Suprapubic skin (tissue), 4 donors: ENCODE measurements around the gene CHST1. TPM values are rescaled to one million over a fixed set of nuclear protein-coding genes. Genes with fewer than 3 reads are reported as not detected.

Experiments
- DNase-seq, 2 donors: peaks; one replicate each; pipeline ENCODE4 v3.0.0-alpha.2; 2019; ENCODE audit warnings: low spot score in 2 of 2
- H3K27ac ChIP-seq: fragments of 200-600 bp; sonication (generic); one replicate; pipeline ENCODE4 v1.5.1; 2019
- H3K27me3 ChIP-seq: fragments of 200-600 bp; sonication (generic); one replicate; pipeline ENCODE4 v1.5.1; 2019
- H3K36me3 ChIP-seq: fragments of 200-600 bp; sonication (generic); one replicate; pipeline ENCODE4 v1.5.1; 2019
- H3K4me1 ChIP-seq: fragments of 200-600 bp; sonication (generic); one replicate; pipeline ENCODE4 v1.5.1; 2019
- H3K4me3 ChIP-seq: fragments of 200-600 bp; sonication (generic); one replicate; pipeline ENCODE4 v1.5.1; 2019; ENCODE audit warnings: mild to moderate bottlenecking
- H3K9me3 ChIP-seq: fragments of 200-600 bp; sonication (generic); one replicate; pipeline ENCODE4 v1.5.1; 2019
- CTCF ChIP-seq, 2 donors: fragments of 200-600 bp in 1 of 2; fragments of 450-650 bp in 1 of 2; sonication (generic) in 1 of 2; IDR thresholded peaks; one replicate each; pipeline ENCODE4 v1.5.1; 2016 to 2019; ENCODE audit warnings: antibody characterized with exemption in 2 of 2, mild to moderate bottlenecking in 1 of 2, moderate library complexity in 1 of 2
- EP300 ChIP-seq: sonication (generic); formaldehyde crosslinking; IDR thresholded peaks from one replicate; pipeline ENCODE4 v1.6.1; 2017; ENCODE audit warnings: antibody characterized with exemption
- POLR2A ChIP-seq, 2 donors: fragments of 450-650 bp; IDR thresholded peaks; one replicate each; pipeline ENCODE4 v1.6.1; 2017; ENCODE audit warnings: antibody characterized with exemption in 2 of 2, mild to moderate bottlenecking in 2 of 2, moderate library complexity in 2 of 2
- POLR2AphosphoS5 ChIP-seq, 3 donors: sonication (generic); formaldehyde crosslinking; IDR thresholded peaks; one replicate each; pipeline ENCODE4 v1.6.1; 2017; ENCODE audit warnings: antibody characterized with exemption in 3 of 3
- whole genome bisulfite sequencing: methylation state at CpG from one replicate; pipeline ENCODE4 v1.1.5; 2018; 5-methylcytosine and 5-hydroxymethylcytosine counted together
- total RNA-seq, 4 donors: library from RNA; depleted of rRNA; stranded (reverse); fragments of >200 nt; gene quantifications; one replicate each; pipeline ENCODE4 v1.1.0, GENCODE V29; 2016

CHST1 gene
- total RNA-seq, 4 donors from 2014 or later, result 0.38 to 1.1 (median 0.94) TPM; not detected in 1

DNA sequence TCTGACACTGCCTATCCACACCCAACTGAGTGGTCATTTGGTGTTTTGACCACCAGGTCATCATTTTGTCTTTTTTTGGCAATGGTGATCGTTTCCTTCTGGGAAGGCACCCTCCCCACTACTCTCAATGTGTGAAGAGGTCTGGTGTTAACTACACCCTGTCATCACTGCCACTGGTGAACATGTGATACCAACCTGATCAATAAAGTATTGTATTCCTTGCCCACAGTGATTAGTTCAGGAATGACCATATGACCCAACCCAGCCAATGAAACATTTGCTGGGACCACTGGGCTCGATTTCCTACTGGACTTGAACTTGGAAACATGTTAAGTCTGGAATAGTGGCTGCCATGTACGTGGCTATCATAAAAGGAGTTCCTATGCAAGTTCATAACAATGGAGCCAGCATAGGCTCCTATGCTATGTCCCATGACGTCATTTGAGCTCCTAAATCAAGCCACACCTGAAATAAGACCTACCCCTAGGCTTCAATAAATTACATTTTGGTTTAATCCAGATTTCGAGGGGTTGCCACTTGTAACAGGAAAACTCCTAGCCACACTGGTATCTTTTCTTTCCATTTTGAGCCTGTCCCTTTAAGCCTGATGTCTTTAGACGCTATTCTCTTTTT lies 51.1 kb downstream of the CHST1 start:
- no peak for TF ChIP-seq CTCF (IDR thresholded peaks at IDR 0.05)
- TF ChIP-seq POLR2A (IDR thresholded peaks at IDR 0.05), result no peak
- no peak for TF ChIP-seq EP300
- TF ChIP-seq POLR2AphosphoS5 (IDR thresholded peaks at IDR 0.05), result no peak
- no peaks in the 10 kb centered on the region for H3K36me3 ChIP-seq
- H3K27me3 ChIP-seq, result peaks cover 15% of the 10 kb centered on the region
- WGBS, result 65% methylated on average over 6 of the region's 6 CpGs
- H3K27ac ChIP-seq, result no peak overlapping the region
- no peak for DNase-seq
- H3K4me3 ChIP-seq, result no peak overlapping the region
- H3K9me3 ChIP-seq, result no peaks in the 10 kb centered on the region
- no peaks in the 10 kb centered on the region for H3K4me1 ChIP-seq

- Histone ChIP-seq H3K4me1 (no peaks in the 10 kb centered on the region), H3K4me3 (no peak overlapping the region), H3K27ac (no peak overlapping the region), H3K9me3 (no peaks in the 10 kb centered on the region), H3K36me3 (no peaks in the 10 kb centered on the region), H3K27me3 (peaks cover 33% of the 10 kb centered on the region)
- no peak for DNase-seq
- no peak for TF ChIP-seq EP300
- no peak for TF ChIP-seq POLR2A (IDR thresholded peaks at IDR 0.05)
- no peak for TF ChIP-seq CTCF (IDR thresholded peaks at IDR 0.05)
- TF ChIP-seq POLR2AphosphoS5 (IDR thresholded peaks at IDR 0.05), result no peak
- 60% methylated on average over 3 of the region's 3 CpGs for WGBS
These were observed 54.8 kb downstream of the CHST1 start for GRCh38 chr11:45610627-45611026.

- no peak for DNase-seq
- no peak for TF ChIP-seq CTCF (IDR thresholded peaks at IDR 0.05)
- no peak for TF ChIP-seq EP300
- TF ChIP-seq POLR2A (IDR thresholded peaks at IDR 0.05), result no peak
- TF ChIP-seq POLR2AphosphoS5 (IDR thresholded peaks at IDR 0.05), result no peak
These were observed 55.5 kb downstream of the CHST1 start for GRCh38 chr11:45609902-45610301.

GRCh38 chr11:45609337-45609736 lies 56.1 kb downstream of the CHST1 start:
- Histone ChIP-seq H3K27ac (no peak overlapping the region), H3K4me3 (no peak overlapping the region), H3K36me3 (no peaks in the 10 kb centered on the region), H3K4me1 (no peaks in the 10 kb centered on the region), H3K27me3 (peaks cover 37% of the 10 kb centered on the region), H3K9me3 (no peaks in the 10 kb centered on the region)
- DNase-seq, result no peak
- no peak for TF ChIP-seq CTCF (IDR thresholded peaks at IDR 0.05)
- TF ChIP-seq POLR2A (IDR thresholded peaks at IDR 0.05), result no peak
- no peak for TF ChIP-seq POLR2AphosphoS5 (IDR thresholded peaks at IDR 0.05)
- no peak for TF ChIP-seq EP300
- WGBS, result 96% methylated on average over 3 of the region's 3 CpGs

More at GRCh38 chr11:45609902-45610301, 55.5 kb downstream of the CHST1 start:
- H3K9me3 ChIP-seq, result no peaks in the 10 kb centered on the region
- no peak overlapping the region for H3K27ac ChIP-seq
- WGBS, result 0% methylated on average over 1 of the region's 2 CpGs
- peaks cover 33% of the 10 kb centered on the region for H3K27me3 ChIP-seq
- H3K4me3 ChIP-seq, result no peak overlapping the region
- no peaks in the 10 kb centered on the region for H3K4me1 ChIP-seq
- H3K36me3 ChIP-seq, result no peaks in the 10 kb centered on the region

DNA sequence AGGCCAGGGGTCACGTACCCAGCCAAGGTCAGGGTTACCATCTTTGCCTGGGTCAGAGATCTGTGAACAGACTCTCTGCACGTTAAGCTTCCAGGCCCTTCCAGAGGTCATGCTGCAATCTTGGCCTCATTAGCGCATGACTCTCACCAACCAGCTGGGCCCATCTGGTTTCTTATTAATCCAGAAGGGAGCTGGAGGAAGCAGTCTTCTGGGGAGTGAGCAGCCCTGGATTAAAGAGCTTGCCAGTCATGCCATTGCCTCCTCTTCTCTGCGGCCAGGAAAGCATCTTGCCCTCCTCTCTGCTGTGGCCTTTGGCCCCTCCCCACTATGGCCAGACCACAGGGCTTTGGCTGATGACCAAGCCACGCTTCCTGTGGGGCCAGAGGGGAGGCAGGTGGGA lies 57.4 kb downstream of the CHST1 start:
- Histone ChIP-seq H3K27ac (no peak overlapping the region), H3K9me3 (no peaks in the 10 kb centered on the region), H3K4me1 (no peaks in the 10 kb centered on the region), H3K4me3 (no peak overlapping the region), H3K27me3 (peaks cover 46% of the 10 kb centered on the region), H3K36me3 (no peaks in the 10 kb centered on the region)
- 62% methylated on average over 5 of the region's 5 CpGs for WGBS
- DNase-seq, result no peak
- TF ChIP-seq EP300 (no peak), POLR2AphosphoS5 (IDR thresholded peaks at IDR 0.05) (no peak), CTCF (IDR thresholded peaks at IDR 0.05) (no peak), POLR2A (IDR thresholded peaks at IDR 0.05) (no peak)
